BJ (cell line): Measurements from ENCODE around the gene SLC44A3. TPM values are rescaled to one million over a fixed set of nuclear protein-coding genes. Genes with fewer than 3 reads are reported as not detected.

ENCODE experiments used
- CTCF ChIA-PET: fragments of 350-600 bp; formaldehyde crosslinking; extraction: SDS; loops from one replicate; lab custom pipeline; 2021; ENCODE audit warnings: antibody characterized with exemption, inconsistent platforms; lab: Yijun Ruan, JAX
- POLR2A ChIA-PET: fragments of 300-600 bp; sonication (Branson Sonifier 250); formaldehyde crosslinking; extraction: SDS; loops from one replicate; lab custom pipeline; 2021; ENCODE audit warnings: antibody characterized with exemption; lab: Charles Lee
- DNase-seq: peaks from one replicate; pipeline ENCODE4 v3.0.0-alpha.2; 2011; ENCODE audit warnings: low read depth
- H3K27me3 ChIP-seq: 2 replicates; pipeline ENCODE4 v1.6.0; 2011; ENCODE audit warnings: low read length; ENCODE audit not compliant: control insufficient read depth, insufficient read depth
- H3K36me3 ChIP-seq: 2 replicates; pipeline ENCODE4 v1.5.1; 2011; ENCODE audit warnings: low read length; ENCODE audit not compliant: control insufficient read depth, insufficient read depth
- H3K4me3 ChIP-seq: 2 replicates; pipeline ENCODE4 v1.5.1; 2011; ENCODE audit warnings: low read depth, mild to moderate bottlenecking, control low read depth, low read length
- polyA plus RNA-seq: library from polyadenylated mRNA; depleted of rRNA; stranded (reverse); fragments of >200 nt; gene quantifications from 2 replicates; pipeline ENCODE4 v1.2.3, GENCODE V29; 2011
- TF ChIP-seq, protein P1 (sequence below): IDR thresholded peaks from 2 replicates; pipeline ENCODE4 v1.5.1; 2011; ENCODE audit warnings: low read depth, mild to moderate bottlenecking, control low read depth, inconsistent platforms, low read length, moderate library complexity; ENCODE audit not compliant: insufficient read depth

The SLC44A3 gene
- polyA plus RNA-seq, 1 experiment: 1.1 TPM

DNA sequence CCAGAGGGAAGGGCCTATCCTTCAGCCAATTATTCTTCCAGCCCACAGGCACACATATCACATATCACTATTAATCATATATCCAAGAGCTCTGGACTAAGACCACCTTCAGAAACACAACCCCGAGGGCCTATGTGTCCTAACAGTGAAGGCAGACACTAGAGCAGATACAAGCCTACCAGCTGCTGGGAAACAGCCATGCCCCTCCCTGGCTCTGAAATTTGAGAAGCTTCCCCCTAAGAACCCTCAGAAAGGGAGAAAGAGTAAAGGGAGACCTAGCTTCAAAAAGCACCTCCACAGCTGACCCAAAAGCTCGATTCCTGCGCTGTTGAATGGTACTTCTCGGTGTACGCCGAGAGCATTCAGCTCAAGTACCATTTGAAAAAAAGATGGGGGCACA, 89.3 kb downstream of the SLC44A3 start:
- ChIA-PET POLR2A (no interaction called here), CTCF (interaction anchor here (0.9 to 1.7 kb wide), 3 partner anchors 10 to 132 kb away, joined by 3 to 5 read pairs (median 5); no protein-coding TSS in a partner anchor)
- DNase-seq: no peak

DNA sequence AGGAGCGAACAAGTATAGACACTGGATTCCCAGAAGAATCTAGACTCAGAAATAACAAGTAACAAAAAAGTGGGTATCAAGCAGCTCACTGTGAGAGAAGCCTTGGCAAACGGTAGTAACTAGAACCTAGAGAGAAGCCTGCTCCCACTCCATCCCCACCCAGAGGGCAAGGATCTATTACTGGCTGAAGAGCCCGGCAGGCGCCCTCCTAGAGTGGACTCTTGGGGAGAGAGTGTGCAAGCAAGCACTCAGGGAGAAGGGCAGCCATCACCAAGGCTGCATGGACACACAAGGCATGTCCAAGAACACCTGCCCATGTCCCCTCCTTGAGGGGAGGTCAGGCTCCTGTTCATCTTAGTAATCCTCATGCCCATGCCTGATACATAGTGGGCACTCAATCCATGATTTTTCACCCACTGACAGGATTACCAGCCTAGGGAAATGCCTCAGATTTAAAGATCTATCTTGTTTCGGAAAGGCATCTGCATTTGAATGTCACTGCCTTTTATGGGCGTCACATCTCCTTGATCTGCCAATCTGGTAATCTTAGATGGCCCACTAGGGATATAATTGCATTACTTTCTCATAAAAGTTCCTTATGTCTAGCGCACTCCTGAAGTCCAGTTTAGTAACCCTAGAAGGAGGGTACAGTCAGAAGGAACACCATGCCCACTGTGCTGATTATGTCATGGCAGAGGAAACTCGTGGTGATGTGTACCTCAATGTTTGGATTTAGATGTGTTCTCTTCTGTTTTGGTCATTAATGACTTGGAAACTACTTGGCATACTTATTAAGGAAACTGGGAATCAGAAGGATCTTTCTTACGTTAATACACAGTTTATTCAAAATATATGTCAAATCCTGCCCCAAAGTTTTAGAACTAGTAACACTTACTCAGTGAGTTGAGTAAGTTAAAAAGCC, 92.4 kb downstream of the SLC44A3 start:
- ChIA-PET POLR2A (no interaction called here), CTCF (interaction anchor here (0.7 to 1.0 kb wide), 3 partner anchors 48 to 400 kb away, joined by 3 read pairs; no protein-coding TSS in a partner anchor)
- Histone ChIP-seq H3K4me3 (no peak overlapping the region), H3K36me3 (no peaks in the 10 kb centered on the region; the same call in none of the 2 replicates), H3K27me3 (no peaks in the 10 kb centered on the region)
- TF ChIP-seq, protein P1, sequence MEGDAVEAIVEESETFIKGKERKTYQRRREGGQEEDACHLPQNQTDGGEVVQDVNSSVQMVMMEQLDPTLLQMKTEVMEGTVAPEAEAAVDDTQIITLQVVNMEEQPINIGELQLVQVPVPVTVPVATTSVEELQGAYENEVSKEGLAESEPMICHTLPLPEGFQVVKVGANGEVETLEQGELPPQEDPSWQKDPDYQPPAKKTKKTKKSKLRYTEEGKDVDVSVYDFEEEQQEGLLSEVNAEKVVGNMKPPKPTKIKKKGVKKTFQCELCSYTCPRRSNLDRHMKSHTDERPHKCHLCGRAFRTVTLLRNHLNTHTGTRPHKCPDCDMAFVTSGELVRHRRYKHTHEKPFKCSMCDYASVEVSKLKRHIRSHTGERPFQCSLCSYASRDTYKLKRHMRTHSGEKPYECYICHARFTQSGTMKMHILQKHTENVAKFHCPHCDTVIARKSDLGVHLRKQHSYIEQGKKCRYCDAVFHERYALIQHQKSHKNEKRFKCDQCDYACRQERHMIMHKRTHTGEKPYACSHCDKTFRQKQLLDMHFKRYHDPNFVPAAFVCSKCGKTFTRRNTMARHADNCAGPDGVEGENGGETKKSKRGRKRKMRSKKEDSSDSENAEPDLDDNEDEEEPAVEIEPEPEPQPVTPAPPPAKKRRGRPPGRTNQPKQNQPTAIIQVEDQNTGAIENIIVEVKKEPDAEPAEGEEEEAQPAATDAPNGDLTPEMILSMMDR: no peak
- no peak for DNase-seq

More for the DNA sequence above, 89.3 kb downstream of the SLC44A3 start:
- TF ChIP-seq, protein P1: no peak
- H3K36me3 ChIP-seq: no peaks in the 10 kb centered on the region; the same call in 1 of the 2 replicates
- no peak overlapping the region for H3K4me3 ChIP-seq
- H3K27me3 ChIP-seq: no peaks in the 10 kb centered on the region

- Histone ChIP-seq H3K36me3 (no peaks in the 10 kb centered on the region; the same call in 1 of the 2 replicates), H3K27me3 (no peaks in the 10 kb centered on the region), H3K4me3 (no peak overlapping the region)
- ChIA-PET POLR2A (no interaction called here), CTCF (interaction anchor here (0.6 kb wide), 1 partner anchor 53 kb away, joined by 3 read pairs; no protein-coding TSS in a partner anchor)
- DNase-seq: no peak
- TF ChIP-seq, protein P1: no peak
Measured at GRCh38 chr1:94917251-94917650, 97.1 kb downstream of the SLC44A3 start.

DNA sequence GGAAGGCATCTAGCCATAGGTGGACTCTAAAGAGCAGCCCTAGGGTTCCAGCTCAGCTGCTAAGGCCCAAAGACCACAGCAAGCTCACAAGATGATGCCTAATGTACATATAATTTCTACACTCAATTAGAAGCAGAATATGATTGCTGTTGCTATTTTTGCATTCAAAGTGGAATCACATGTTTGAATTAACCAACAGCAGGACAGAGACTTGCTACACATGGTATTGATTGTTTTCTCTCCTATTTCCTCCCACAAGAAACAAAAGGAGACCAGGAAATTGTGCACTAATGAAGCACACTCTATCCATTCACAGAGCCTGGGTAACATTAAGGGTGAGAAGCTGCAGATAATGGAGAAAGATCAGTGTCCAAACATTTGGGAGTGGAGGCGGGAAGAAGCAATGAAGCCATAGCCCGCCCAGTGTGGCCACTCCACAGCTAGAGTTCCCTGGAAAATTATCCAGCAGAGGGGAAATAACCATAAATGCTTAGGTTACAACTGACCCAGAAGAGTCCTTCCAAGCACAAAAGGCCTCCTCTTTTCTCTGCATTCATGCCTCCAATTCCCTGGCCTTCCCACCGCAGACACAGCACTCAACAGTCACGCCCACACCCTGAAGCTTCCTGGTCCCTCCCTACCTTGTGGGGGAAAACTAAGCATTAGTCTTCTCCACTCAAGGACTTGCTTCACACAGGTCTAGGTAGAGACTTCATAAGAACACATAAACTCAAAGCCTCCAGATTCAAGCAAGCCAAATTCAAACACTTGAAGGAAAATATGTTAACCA, 99.3 kb downstream of the SLC44A3 start:
- TF ChIP-seq, protein P1: no peak
- Histone ChIP-seq H3K36me3 (no peaks in the 10 kb centered on the region; the same call in 1 of the 2 replicates), H3K27me3 (no peaks in the 10 kb centered on the region), H3K4me3 (no peak overlapping the region)
- DNase-seq: no peak
- CTCF ChIA-PET: interaction anchor here (0.6 to 2.3 kb wide), 7 partner anchors 12 to 124 kb away, joined by 3 to 17 read pairs (median 6); no protein-coding TSS in a partner anchor
- POLR2A ChIA-PET: no interaction called here
